ENCODE data around the gene ADGRL3.

The ADGRL3 gene

GRCh38 chr4:61214680-61215079, 14.6 kb downstream of the ADGRL3 start:
- TF ChIP-seq CTCF (IDR thresholded peaks at IDR 0.05; ENCODE audit: low read depth, low read length, missing control alignments) = no peak
- no peak for DNase-seq (ENCODE audit: extremely low read depth, low read depth)
- H3K4me3 ChIP-seq (replicated peaks; ENCODE audit: low read depth, low read length) = no peak overlapping the region

GRCh38 chr4:61217222-61217621, 17.1 kb downstream of the ADGRL3 start:
- no peak overlapping the region for H3K4me3 ChIP-seq (replicated peaks; ENCODE audit: low read depth, low read length)
- no peak for TF ChIP-seq CTCF (IDR thresholded peaks at IDR 0.05; ENCODE audit: low read depth, low read length, missing control alignments)
- DNase-seq (ENCODE audit: extremely low read depth, low read depth) = no peak

GRCh38 chr4:61220556-61220955, 20.4 kb downstream of the ADGRL3 start:
- no peak overlapping the region for H3K4me3 ChIP-seq (replicated peaks; ENCODE audit: low read depth, low read length)
- TF ChIP-seq CTCF (IDR thresholded peaks at IDR 0.05; ENCODE audit: low read depth, low read length, missing control alignments) = no peak
- DNase-seq (ENCODE audit: extremely low read depth, low read depth) = no peak

- DNase-seq (ENCODE audit: extremely low read depth, low read depth) = no peak
- TF ChIP-seq CTCF (IDR thresholded peaks at IDR 0.05; ENCODE audit: low read depth, low read length, missing control alignments) = no peak
- no peak overlapping the region for H3K4me3 ChIP-seq (replicated peaks; ENCODE audit: low read depth, low read length)
These were observed 23.3 kb downstream of the ADGRL3 start for GRCh38 chr4:61223385-61223784.

- no peak overlapping the region for H3K4me3 ChIP-seq (replicated peaks; ENCODE audit: low read depth, low read length)
- TF ChIP-seq CTCF (IDR thresholded peaks at IDR 0.05; ENCODE audit: low read depth, low read length, missing control alignments) = no peak
- no peak for DNase-seq (ENCODE audit: extremely low read depth, low read depth)
These were observed 24.4 kb downstream of the ADGRL3 start for GRCh38 chr4:61224573-61224972.

GRCh38 chr4:61225656-61226055, 25.5 kb downstream of the ADGRL3 start:
- H3K4me3 ChIP-seq (replicated peaks; ENCODE audit: low read depth, low read length) = no peak overlapping the region
- no peak for DNase-seq (ENCODE audit: extremely low read depth, low read depth)
- no peak for TF ChIP-seq CTCF (IDR thresholded peaks at IDR 0.05; ENCODE audit: low read depth, low read length, missing control alignments)

GRCh38 chr4:61231421-61231820, 31.3 kb downstream of the ADGRL3 start:
- no peak for TF ChIP-seq CTCF (IDR thresholded peaks at IDR 0.05; ENCODE audit: low read depth, low read length, missing control alignments)
- DNase-seq (ENCODE audit: extremely low read depth, low read depth) = no peak
- no peak overlapping the region for H3K4me3 ChIP-seq (replicated peaks; ENCODE audit: low read depth, low read length)
